Activated gamma-delta T cell (primary cell): ENCODE data around the gene PAMR1.
"Not testable (repeated sequence)": the region's sequence is repeated elsewhere in the genome, so short reads cannot be mapped to it uniquely, and the experiment has no call there.

Source experiments
- DNase-seq: peaks from one replicate; lab custom pipeline; 2025; lab: John Stamatoyannopoulos, UW
- total RNA-seq, 2 donors: gene quantifications; one replicate each; lab custom pipeline; 2026; lab: John Stamatoyannopoulos, UW

The PAMR1 gene
- 0 to 0.05 reads per million in 2 donors for total RNA-seq

- no peak for DNase-seq
Observed at GRCh38 chr11:35525501-35526175, at the start of gene PAMR1. Gene PAMR1 (minus strand): TSS chr11:35525616. CDS start chr11:35525585, 31 bp downstream.

- DNase-seq = no peak
Observed at GRCh38 chr11:35571696-35572095, 46.3 kb upstream of the PAMR1 start.

- no peak for DNase-seq
Observed at GRCh38 chr11:35567737-35568465, 42.5 kb upstream of the PAMR1 start.

- DNase-seq = no peak
Observed at GRCh38 chr11:35566885-35567284, 41.5 kb upstream of the PAMR1 start.

- DNase-seq = no peak
Observed at GRCh38 chr11:35566181-35566580, 40.8 kb upstream of the PAMR1 start.

- no peak for DNase-seq
Observed at GRCh38 chr11:35564245-35564595, 38.8 kb upstream of the PAMR1 start.

GRCh38 chr11:35563484-35564244 is 38.2 kb upstream of the PAMR1 start:
- no peak for DNase-seq

GRCh38 chr11:35559949-35560348 is 34.5 kb upstream of the PAMR1 start:
- no peak for DNase-seq

- no peak for DNase-seq
Observed at GRCh38 chr11:35558513-35558912, 33.1 kb upstream of the PAMR1 start.

- no peak for DNase-seq
Observed at GRCh38 chr11:35555488-35555887, 30.1 kb upstream of the PAMR1 start.

- no peak for DNase-seq
Observed at GRCh38 chr11:35554491-35555437, 29.3 kb upstream of the PAMR1 start.

- no peak for DNase-seq
Observed at GRCh38 chr11:35553831-35554230, 28.4 kb upstream of the PAMR1 start.

GRCh38 chr11:35553021-35553420 is 27.6 kb upstream of the PAMR1 start:
- DNase-seq = no peak

- no peak for DNase-seq
Observed at GRCh38 chr11:35552616-35553015, 27.2 kb upstream of the PAMR1 start.

GRCh38 chr11:35550374-35551036 is 25.1 kb upstream of the PAMR1 start:
- DNase-seq = no peak

GRCh38 chr11:35549787-35550186 is 24.4 kb upstream of the PAMR1 start:
- no peak for DNase-seq

GRCh38 chr11:35548925-35549561 is 23.6 kb upstream of the PAMR1 start:
- DNase-seq = no peak

- DNase-seq = not testable (repeated sequence)
Observed at GRCh38 chr11:35547995-35548394, 22.6 kb upstream of the PAMR1 start.

- DNase-seq = no peak
Observed at GRCh38 chr11:35546317-35546716, 20.9 kb upstream of the PAMR1 start.

GRCh38 chr11:35545391-35546003 is 20.1 kb upstream of the PAMR1 start:
- no peak for DNase-seq
